ENCODE measurements around the gene ADGRL4. TPM values are rescaled to one million over a fixed set of nuclear protein-coding genes. Genes with fewer than 3 reads are reported as not detected.
"Not testable (repeated sequence)": the region's sequence is repeated elsewhere in the genome, so short reads cannot be mapped to it uniquely, and the experiment has no call there.

ADGRL4 gene
- total RNA-seq, 1 donor from 2014 or later: 19.6 TPM

DNA sequence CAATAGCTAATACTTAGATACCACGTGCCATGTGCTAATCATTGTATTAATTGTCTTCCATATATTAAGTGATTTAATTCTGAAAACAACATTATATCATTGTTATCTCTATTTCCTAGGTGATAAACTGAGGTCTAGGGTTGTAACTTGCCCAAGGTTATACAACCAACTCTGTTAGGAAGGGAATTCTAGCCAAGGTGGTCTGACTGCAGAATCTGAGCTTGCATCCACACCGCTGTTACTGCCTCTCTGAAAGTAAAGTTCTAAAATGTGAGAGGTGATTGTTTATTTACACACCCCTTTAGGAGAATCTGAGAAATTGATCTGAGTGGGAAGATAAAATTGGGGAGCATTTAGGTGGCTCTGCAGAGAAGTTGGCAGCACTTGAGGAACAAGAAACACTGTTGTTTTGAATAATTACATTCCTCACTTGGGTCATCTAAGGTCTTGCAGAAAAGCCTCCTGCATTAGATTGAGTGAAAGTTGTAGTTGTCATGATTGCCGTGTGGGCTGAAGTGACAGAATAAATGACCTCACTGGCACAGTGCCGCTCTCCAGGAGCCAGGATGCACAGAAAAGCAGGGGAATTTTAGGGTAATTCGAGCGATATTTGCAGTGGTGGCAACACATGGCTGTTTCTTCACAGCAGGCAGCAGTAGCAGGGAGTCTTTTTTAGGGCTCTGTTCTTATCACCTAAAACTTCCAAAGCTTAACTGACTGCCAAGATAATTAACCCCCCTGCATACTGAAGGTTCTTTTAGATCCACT lies 121.7 kb downstream of the ADGRL4 start:
- Mint-ChIP-seq H3K27ac (ENCODE audit: unreplicated experiment) (no peak overlapping the region), H3K36me3 (ENCODE audit: low read depth, unreplicated experiment) (no peaks in the 10 kb centered on the region), H3K9me3 (ENCODE audit: unreplicated experiment) (no peaks in the 10 kb centered on the region), H3K4me1 (ENCODE audit: low read depth, unreplicated experiment) (peaks cover 5% of the 10 kb centered on the region), H3K27me3 (ENCODE audit: low read depth, unreplicated experiment) (no peaks in the 10 kb centered on the region), H3K4me3 (ENCODE audit: unreplicated experiment) (no peak overlapping the region)
- Histone ChIP-seq H4K20me1 (ENCODE audit: insufficient read depth, low read length) (no peaks in the 10 kb centered on the region), H3K27ac (ENCODE audit: low read depth, low read length) (no peak overlapping the region), H3K4me1 (ENCODE audit: insufficient read depth, low read length) (peaks cover 8% of the 10 kb centered on the region), H3K27me3 (ENCODE audit: insufficient read depth, low read length) (no peaks in the 10 kb centered on the region), H3K36me3 (ENCODE audit: insufficient read depth, low read length) (peaks cover 3% of the 10 kb centered on the region), H3K4me3 (ENCODE audit: insufficient read depth, low read depth, low read length) (no peak overlapping the region), H3K4me2 (ENCODE audit: low read length) (peak overlapping the region; percentile 31), H3K9me3 (ENCODE audit: insufficient read depth, low read depth, low read length) (no peaks in the 10 kb centered on the region), H3K79me2 (ENCODE audit: insufficient read depth, low read length) (no peaks in the 10 kb centered on the region), H3K9ac (ENCODE audit: low read length) (no peak overlapping the region), H2AFZ (ENCODE audit: low read depth, low read length) (no peak overlapping the region)
- peak; percentile 35 for DNase-seq (ENCODE audit: low read depth)
- TF ChIP-seq, protein P1, sequence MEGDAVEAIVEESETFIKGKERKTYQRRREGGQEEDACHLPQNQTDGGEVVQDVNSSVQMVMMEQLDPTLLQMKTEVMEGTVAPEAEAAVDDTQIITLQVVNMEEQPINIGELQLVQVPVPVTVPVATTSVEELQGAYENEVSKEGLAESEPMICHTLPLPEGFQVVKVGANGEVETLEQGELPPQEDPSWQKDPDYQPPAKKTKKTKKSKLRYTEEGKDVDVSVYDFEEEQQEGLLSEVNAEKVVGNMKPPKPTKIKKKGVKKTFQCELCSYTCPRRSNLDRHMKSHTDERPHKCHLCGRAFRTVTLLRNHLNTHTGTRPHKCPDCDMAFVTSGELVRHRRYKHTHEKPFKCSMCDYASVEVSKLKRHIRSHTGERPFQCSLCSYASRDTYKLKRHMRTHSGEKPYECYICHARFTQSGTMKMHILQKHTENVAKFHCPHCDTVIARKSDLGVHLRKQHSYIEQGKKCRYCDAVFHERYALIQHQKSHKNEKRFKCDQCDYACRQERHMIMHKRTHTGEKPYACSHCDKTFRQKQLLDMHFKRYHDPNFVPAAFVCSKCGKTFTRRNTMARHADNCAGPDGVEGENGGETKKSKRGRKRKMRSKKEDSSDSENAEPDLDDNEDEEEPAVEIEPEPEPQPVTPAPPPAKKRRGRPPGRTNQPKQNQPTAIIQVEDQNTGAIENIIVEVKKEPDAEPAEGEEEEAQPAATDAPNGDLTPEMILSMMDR (IDR thresholded peaks at IDR 0.05; ENCODE audit: insufficient read depth, low read depth, low read length): no peak
- no peak for TF ChIP-seq EZH2 (IDR thresholded peaks at IDR 0.05; ENCODE audit: insufficient read depth, low read length)
- FAIRE-seq: no peak

DNA sequence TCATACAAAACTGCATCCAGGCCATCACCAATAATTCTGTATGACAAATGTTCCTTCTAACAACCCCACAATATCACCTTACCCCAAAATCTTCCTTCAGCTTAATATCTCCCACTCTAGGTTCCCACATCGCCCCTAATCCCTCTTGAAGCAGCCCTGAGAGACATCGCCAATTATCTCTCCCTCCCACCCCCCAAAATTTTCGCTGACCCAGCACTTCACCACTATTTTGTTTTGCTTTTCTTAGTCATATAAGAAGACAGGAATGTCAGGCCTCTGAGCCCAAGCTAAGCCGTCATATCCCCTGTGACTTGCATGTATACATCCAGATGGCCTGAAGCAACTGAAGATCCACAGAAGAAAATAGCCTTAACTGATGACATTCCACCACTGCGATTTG lies 126.3 kb downstream of the ADGRL4 start:
- no peak overlapping the region for H3K4me3 ChIP-seq (ENCODE audit: insufficient read depth, low read depth, low read length)
- H3K27me3 Mint-ChIP-seq (ENCODE audit: low read depth, unreplicated experiment): no peaks in the 10 kb centered on the region

DNA sequence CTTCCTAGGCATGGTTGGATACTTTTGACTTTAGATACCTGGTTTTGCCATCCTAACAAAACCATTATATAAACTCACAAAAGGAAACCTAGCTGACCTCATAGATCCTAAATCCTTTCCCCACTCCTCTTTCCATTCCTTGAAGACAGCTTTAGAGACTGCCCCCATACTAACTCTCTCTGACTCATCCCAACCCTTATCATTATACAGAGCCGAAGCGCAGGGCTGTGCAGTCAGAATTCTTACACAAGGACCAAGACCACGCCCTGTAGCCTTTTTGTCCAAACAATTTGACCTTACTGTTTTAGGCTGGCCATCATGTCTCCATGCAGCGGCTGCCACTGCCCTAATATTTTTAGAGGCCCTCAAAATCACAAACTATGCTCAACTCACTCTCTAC lies 130.5 kb downstream of the ADGRL4 start:
- H3K4me3 ChIP-seq (ENCODE audit: insufficient read depth, low read depth, low read length); H3K79me2 ChIP-seq (ENCODE audit: insufficient read depth, low read length); H3K9me3 ChIP-seq (ENCODE audit: insufficient read depth, low read depth, low read length); H3K4me2 ChIP-seq (ENCODE audit: low read length); H2AFZ ChIP-seq (ENCODE audit: low read depth, low read length); H3K27me3 Mint-ChIP-seq (ENCODE audit: low read depth, unreplicated experiment); H3K27ac ChIP-seq (ENCODE audit: low read depth, low read length); H3K27ac Mint-ChIP-seq (ENCODE audit: unreplicated experiment); H3K36me3 ChIP-seq (ENCODE audit: insufficient read depth, low read length); H3K27me3 ChIP-seq (ENCODE audit: insufficient read depth, low read length); H4K20me1 ChIP-seq (ENCODE audit: insufficient read depth, low read length); H3K9ac ChIP-seq (ENCODE audit: low read length); H3K4me3 Mint-ChIP-seq (ENCODE audit: unreplicated experiment); DNase-seq (ENCODE audit: low read depth); H3K36me3 Mint-ChIP-seq (ENCODE audit: low read depth, unreplicated experiment); FAIRE-seq; H3K4me1 ChIP-seq (ENCODE audit: insufficient read depth, low read length): not testable (repeated sequence)
- Mint-ChIP-seq H3K9me3 (ENCODE audit: unreplicated experiment) (peaks cover 15% of the 10 kb centered on the region), H3K4me1 (ENCODE audit: low read depth, unreplicated experiment) (peaks cover 18% of the 10 kb centered on the region)

More for the DNA sequence above, 126.3 kb downstream of the ADGRL4 start:
- Histone ChIP-seq H3K79me2 (ENCODE audit: insufficient read depth, low read length) (no peaks in the 10 kb centered on the region), H4K20me1 (ENCODE audit: insufficient read depth, low read length) (no peaks in the 10 kb centered on the region), H3K27me3 (ENCODE audit: insufficient read depth, low read length) (no peaks in the 10 kb centered on the region), H3K9me3 (ENCODE audit: insufficient read depth, low read depth, low read length) (no peaks in the 10 kb centered on the region), H3K4me1 (ENCODE audit: insufficient read depth, low read length) (peaks cover 7% of the 10 kb centered on the region), H3K36me3 (ENCODE audit: insufficient read depth, low read length) (no peaks in the 10 kb centered on the region), H3K4me2 (ENCODE audit: low read length) (no peak overlapping the region), H2AFZ (ENCODE audit: low read depth, low read length) (no peak overlapping the region), H3K9ac (ENCODE audit: low read length) (no peak overlapping the region), H3K27ac (ENCODE audit: low read depth, low read length) (no peak overlapping the region)
- no peak overlapping the region for H3K4me3 Mint-ChIP-seq (ENCODE audit: unreplicated experiment)
- DNase-seq (ENCODE audit: low read depth) (no peak), FAIRE-seq (no peak)
- no peaks in the 10 kb centered on the region for H3K36me3 Mint-ChIP-seq (ENCODE audit: low read depth, unreplicated experiment)
- H3K27ac Mint-ChIP-seq (ENCODE audit: unreplicated experiment): no peak overlapping the region
- peaks cover 5% of the 10 kb centered on the region for H3K4me1 Mint-ChIP-seq (ENCODE audit: low read depth, unreplicated experiment)
- no peak for TF ChIP-seq EZH2 (IDR thresholded peaks at IDR 0.05; ENCODE audit: insufficient read depth, low read length)
- TF ChIP-seq, protein P1 (IDR thresholded peaks at IDR 0.05; ENCODE audit: insufficient read depth, low read depth, low read length): no peak
- H3K9me3 Mint-ChIP-seq (ENCODE audit: unreplicated experiment): no peaks in the 10 kb centered on the region

DNA sequence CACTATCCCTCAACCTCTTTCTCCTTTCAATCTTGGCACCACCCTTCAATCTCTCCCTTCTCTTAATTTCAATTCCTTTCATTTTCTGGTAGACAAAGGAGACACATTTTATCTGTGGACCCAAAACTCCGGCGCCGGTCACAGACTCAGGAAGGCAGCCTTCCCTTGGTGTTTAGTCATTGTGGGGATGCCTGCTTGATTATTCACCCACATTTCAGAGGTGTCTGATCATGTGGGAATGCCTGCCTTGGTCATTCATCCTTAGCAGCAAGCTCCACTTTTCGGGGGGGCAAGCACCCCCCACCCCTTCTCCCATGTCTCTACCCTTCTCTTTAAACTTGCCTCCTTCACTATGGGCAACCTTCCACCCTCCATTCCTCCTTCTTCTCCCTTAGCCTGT lies 133.7 kb downstream of the ADGRL4 start:
- H3K9me3 ChIP-seq (ENCODE audit: insufficient read depth, low read depth, low read length); H3K4me1 ChIP-seq (ENCODE audit: insufficient read depth, low read length); H3K9ac ChIP-seq (ENCODE audit: low read length); H3K4me3 Mint-ChIP-seq (ENCODE audit: unreplicated experiment); H3K36me3 Mint-ChIP-seq (ENCODE audit: low read depth, unreplicated experiment); H4K20me1 ChIP-seq (ENCODE audit: insufficient read depth, low read length); H3K27me3 ChIP-seq (ENCODE audit: insufficient read depth, low read length); H3K27me3 Mint-ChIP-seq (ENCODE audit: low read depth, unreplicated experiment); FAIRE-seq; H3K36me3 ChIP-seq (ENCODE audit: insufficient read depth, low read length); H3K4me3 ChIP-seq (ENCODE audit: insufficient read depth, low read depth, low read length); H3K79me2 ChIP-seq (ENCODE audit: insufficient read depth, low read length): not testable (repeated sequence)
- peak overlapping the region; percentile 33 for H3K27ac ChIP-seq (ENCODE audit: low read depth, low read length)
- Mint-ChIP-seq H3K27ac (ENCODE audit: unreplicated experiment) (peak overlapping the region; percentile 100), H3K4me1 (ENCODE audit: low read depth, unreplicated experiment) (peaks cover 18% of the 10 kb centered on the region), H3K9me3 (ENCODE audit: unreplicated experiment) (peaks cover 15% of the 10 kb centered on the region)
- peak overlapping the region; percentile 41 for H2AFZ ChIP-seq (ENCODE audit: low read depth, low read length)
- peak; percentile 70 for DNase-seq (ENCODE audit: low read depth)
- H3K4me2 ChIP-seq (ENCODE audit: low read length): peak overlapping the region; percentile 46
